ENCODE data around the gene NOTCH4.
A peak's percentile ranks its signal among the peaks of the same experiment; 100 is the strongest.
"Not testable (repeated sequence)": the region's sequence is repeated elsewhere in the genome, so short reads cannot be mapped to it uniquely, and the experiment has no call there.

The NOTCH4 gene

DNA sequence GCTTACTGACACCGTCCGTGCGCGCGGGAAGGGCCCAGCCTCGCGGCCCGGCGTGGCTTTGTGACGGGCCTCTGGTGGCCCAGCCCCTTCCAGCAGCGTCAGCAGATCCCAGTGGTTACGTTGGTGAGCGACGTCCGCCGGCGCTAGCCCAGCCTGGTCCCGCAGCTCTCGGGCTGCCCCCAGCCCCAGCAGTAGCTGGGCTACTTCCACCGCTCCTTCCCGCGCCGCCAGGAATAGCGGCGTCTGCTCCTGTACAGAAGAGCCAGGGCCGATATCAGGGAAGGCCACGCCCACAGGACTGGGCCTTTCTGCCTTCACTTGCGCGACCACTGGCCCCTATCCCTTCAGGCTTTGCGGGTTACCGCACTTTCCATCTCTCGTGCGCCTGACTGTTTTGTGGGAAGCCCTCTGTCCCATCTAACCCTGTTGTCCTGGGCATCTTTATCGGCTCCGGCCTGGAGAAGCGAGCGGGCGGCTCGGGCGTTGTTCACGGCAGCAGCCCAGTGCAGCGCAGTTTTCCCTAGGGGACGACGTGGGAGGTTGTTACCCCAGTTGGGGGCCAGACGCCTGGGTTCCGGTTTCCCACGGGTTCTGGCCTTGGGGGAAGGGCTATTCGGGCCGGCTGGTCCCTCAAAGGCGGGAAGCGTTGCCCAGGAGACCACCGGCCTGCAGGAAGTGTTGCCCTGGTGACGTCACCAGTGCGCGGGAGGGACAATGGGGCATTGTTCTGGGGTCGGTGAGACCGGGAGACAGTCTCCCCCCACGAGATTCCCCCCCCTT lies 27.8 kb downstream of the NOTCH4 start:
- TF ChIP-seq ISL1 (CRISPR knock-in tag; IDR thresholded peaks at IDR 0.05) (no peak), TSHZ2 (CRISPR knock-in tag; IDR thresholded peaks at IDR 0.05) (0 out of 2 replicates have a peak, but pooled peaks have one; percentile 18), ZFP3 (CRISPR knock-in tag; IDR thresholded peaks at IDR 0.05) (peak; percentile 10; the same call in 1 of the 2 replicates), ZNF8 (CRISPR knock-in tag; IDR thresholded peaks at IDR 0.05) (peak; percentile 5; the same call in 1 of the 2 replicates), ZNF70 (CRISPR knock-in tag; IDR thresholded peaks at IDR 0.05) (no peak), OSR1 (CRISPR knock-in tag; IDR thresholded peaks at IDR 0.05) (no peak), GLIS3 (CRISPR knock-in tag; IDR thresholded peaks at IDR 0.05) (peak; percentile 14; the same call in 1 of the 2 replicates), ZC3H10 (CRISPR knock-in tag; IDR thresholded peaks at IDR 0.05) (0 out of 2 replicates have a peak, but pooled peaks have one; percentile 44), ZFP30 (CRISPR knock-in tag; IDR thresholded peaks at IDR 0.05) (peak; percentile 22; the same call in 1 of the 2 replicates), BACH2 (CRISPR knock-in tag; IDR thresholded peaks at IDR 0.05; ENCODE audit: borderline replicate concordance) (no peak), SNAI2 (CRISPR knock-in tag; IDR thresholded peaks at IDR 0.05) (no peak), CSRNP3 (CRISPR knock-in tag; IDR thresholded peaks at IDR 0.05) (peak; percentile 8; the same call in 1 of the 2 replicates)
- TF ChIP-seq, protein P1, sequence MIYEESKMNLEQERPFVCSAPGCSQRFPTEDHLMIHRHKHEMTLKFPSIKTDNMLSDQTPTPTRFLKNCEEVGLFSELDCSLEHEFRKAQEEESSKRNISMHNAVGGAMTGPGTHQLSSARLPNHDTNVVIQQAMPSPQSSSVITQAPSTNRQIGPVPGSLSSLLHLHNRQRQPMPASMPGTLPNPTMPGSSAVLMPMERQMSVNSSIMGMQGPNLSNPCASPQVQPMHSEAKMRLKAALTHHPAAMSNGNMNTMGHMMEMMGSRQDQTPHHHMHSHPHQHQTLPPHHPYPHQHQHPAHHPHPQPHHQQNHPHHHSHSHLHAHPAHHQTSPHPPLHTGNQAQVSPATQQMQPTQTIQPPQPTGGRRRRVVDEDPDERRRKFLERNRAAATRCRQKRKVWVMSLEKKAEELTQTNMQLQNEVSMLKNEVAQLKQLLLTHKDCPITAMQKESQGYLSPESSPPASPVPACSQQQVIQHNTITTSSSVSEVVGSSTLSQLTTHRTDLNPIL (CRISPR knock-in tag; IDR thresholded peaks at IDR 0.05; ENCODE audit: low read depth) = peak; percentile 46; the same call in 1 of the 2 replicates
- ATAC-seq = peak; percentile 87

DNA sequence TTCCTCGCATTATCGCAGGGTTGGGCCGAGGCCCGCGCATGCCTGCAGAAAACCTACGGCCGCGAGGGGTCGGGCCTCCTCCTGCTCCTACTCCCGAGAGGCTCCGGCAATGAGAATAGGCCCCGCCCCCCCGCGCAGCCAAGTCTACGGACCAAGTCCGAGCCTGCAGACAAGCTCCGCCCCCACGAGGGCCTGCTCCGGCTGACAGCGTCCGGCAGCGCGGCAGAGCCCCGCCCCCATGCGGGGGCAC lies 28.3 kb downstream of the NOTCH4 start:
- no peak for TF ChIP-seq RARB (CRISPR knock-in tag; IDR thresholded peaks at IDR 0.05)
- no peak for TF ChIP-seq OSR1 (CRISPR knock-in tag; IDR thresholded peaks at IDR 0.05)
- TF ChIP-seq BACH2 (CRISPR knock-in tag; IDR thresholded peaks at IDR 0.05; ENCODE audit: borderline replicate concordance) = no peak
- TF ChIP-seq, protein P2, sequence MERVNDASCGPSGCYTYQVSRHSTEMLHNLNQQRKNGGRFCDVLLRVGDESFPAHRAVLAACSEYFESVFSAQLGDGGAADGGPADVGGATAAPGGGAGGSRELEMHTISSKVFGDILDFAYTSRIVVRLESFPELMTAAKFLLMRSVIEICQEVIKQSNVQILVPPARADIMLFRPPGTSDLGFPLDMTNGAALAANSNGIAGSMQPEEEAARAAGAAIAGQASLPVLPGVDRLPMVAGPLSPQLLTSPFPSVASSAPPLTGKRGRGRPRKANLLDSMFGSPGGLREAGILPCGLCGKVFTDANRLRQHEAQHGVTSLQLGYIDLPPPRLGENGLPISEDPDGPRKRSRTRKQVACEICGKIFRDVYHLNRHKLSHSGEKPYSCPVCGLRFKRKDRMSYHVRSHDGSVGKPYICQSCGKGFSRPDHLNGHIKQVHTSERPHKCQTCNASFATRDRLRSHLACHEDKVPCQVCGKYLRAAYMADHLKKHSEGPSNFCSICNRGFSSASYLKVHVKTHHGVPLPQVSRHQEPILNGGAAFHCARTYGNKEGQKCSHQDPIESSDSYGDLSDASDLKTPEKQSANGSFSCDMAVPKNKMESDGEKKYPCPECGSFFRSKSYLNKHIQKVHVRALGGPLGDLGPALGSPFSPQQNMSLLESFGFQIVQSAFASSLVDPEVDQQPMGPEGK (CRISPR knock-in tag; IDR thresholded peaks at IDR 0.05; ENCODE audit: borderline replicate concordance) = no peak
- TF ChIP-seq ZFP3 (CRISPR knock-in tag; IDR thresholded peaks at IDR 0.05) = no peak
- TF ChIP-seq GLIS3 (CRISPR knock-in tag; IDR thresholded peaks at IDR 0.05) = no peak
- no peak for TF ChIP-seq ISL1 (CRISPR knock-in tag; IDR thresholded peaks at IDR 0.05)
- no peak for TF ChIP-seq SNAI2 (CRISPR knock-in tag; IDR thresholded peaks at IDR 0.05)
- ATAC-seq = no peak

- ATAC-seq = peak; percentile 92
- TF ChIP-seq RARB (CRISPR knock-in tag; IDR thresholded peaks at IDR 0.05) = 0 out of 2 replicates have a peak, but pooled peaks have one; percentile 30
- TF ChIP-seq ZNF8 (CRISPR knock-in tag; IDR thresholded peaks at IDR 0.05) = no peak
Measured at GRCh38 chr6:32194825-32195651, 28.8 kb downstream of the NOTCH4 start.

DNA sequence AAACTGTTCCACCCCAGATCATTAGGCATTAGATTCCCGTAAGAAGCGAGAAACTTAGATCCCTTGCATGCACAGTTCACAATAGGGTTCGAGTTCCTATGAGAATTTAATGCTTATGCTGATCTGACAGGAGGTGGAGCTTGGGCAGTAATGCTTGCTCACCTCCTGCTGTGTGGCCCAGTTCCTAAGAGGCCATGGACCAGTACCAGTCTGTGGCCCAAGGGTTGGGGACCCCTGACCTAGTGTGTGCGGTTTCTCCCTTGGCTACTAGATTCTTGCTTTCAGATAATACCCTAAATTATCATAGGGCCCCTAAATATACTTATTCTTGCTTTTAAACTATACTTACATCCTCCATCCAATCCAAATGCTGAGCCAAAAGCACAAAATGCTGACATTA lies 29.5 kb downstream of the NOTCH4 start:
- no peak for ATAC-seq
- TF ChIP-seq ARNTL (CRISPR knock-in tag; IDR thresholded peaks at IDR 0.05; ENCODE audit: borderline replicate concordance, low read depth) = no peak
- TF ChIP-seq SNAI2 (CRISPR knock-in tag; IDR thresholded peaks at IDR 0.05) = no peak
- TF ChIP-seq OSR1 (CRISPR knock-in tag; IDR thresholded peaks at IDR 0.05) = no peak
- TF ChIP-seq RARB (CRISPR knock-in tag; IDR thresholded peaks at IDR 0.05) = no peak
- TF ChIP-seq TCF4 (CRISPR knock-in tag; IDR thresholded peaks at IDR 0.05; ENCODE audit: borderline replicate concordance) = no peak
- TF ChIP-seq ESRRG (CRISPR knock-in tag; IDR thresholded peaks at IDR 0.05) = no peak
- TF ChIP-seq, protein P1 (CRISPR knock-in tag; IDR thresholded peaks at IDR 0.05; ENCODE audit: low read depth) = no peak
- no peak for TF ChIP-seq ISL1 (CRISPR knock-in tag; IDR thresholded peaks at IDR 0.05)
- TF ChIP-seq ZNF70 (CRISPR knock-in tag; IDR thresholded peaks at IDR 0.05) = no peak
- TF ChIP-seq TSHZ2 (CRISPR knock-in tag; IDR thresholded peaks at IDR 0.05) = no peak

DNA sequence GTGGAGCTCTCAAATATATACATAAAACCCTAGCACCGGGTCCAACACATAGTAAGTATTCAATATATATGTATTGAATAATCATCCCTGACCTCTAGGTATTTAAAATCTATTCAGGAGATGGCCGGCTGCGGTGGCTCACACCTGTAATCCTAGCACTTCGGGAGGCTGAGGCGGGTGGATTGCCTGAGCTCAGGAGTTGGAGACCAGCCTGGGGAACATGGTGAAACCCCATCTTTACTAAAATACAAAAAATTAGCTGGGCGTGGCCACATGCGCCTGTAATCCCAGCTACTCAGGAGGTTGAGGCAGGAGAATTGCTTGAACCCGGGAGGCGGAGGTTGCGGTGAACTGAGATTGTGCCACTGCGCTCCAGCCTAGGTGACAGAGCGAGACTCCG lies 30.8 kb downstream of the NOTCH4 start:
- ATAC-seq = not testable (repeated sequence)

Measured in SK-N-SH treated with all-trans-retinoic acid at 6 μM for 48 hours (cell line).